HG03521 (cell line): ENCODE results near the gene WNT5A.
"Not testable (repeated sequence)": the region's sequence is repeated elsewhere in the genome, so short reads cannot be mapped to it uniquely, and the experiment has no call there.

Experiments used
- ATAC-seq: cut with Tn5 transposase; IDR thresholded peaks from one replicate; pipeline ENCODE4 v1.9.1; 2021; ENCODE audit warnings: mild to moderate bottlenecking, moderate library complexity; ENCODE audit not compliant: unreplicated experiment

WNT5A gene

DNA sequence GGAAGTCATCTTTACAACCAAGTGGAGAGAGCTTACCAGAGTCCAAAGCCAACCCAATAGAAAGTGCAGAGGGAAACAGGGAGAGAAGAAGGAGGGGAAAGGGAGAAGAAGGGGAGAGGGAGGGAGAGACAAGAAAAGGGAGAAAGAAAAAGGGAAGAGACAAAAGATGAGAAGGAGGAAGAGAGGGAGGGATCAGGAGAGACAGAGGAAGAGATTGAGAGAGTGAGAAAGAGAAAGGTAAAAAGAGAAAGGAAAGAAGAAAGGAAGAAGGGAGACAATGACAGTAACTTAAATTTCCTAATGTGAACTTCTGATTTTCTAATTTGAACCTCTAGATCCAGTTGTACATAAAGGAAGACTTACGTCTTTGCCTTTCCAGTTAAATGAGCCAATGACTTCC, 20.7 kb upstream of the WNT5A start:
- no peak for ATAC-seq

DNA sequence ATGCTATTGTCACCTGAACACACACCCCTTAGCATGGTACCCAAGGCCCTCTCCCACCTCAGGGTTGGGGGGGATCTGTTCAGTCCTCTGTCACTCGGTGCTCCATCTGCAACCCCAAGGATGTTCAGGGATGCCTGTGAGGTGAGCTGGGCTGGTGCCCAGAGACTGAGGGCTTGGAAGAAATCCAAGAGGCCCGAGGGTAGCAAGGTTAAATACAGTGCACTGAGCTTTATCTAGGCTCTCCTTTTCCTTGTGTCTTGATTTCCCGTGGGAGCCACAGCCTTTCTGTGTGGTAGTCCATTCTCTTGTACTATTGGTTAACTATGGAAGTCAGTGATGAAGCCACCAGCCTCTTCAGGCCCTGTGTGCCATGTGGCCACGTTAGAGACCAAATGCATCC, 18.7 kb upstream of the WNT5A start:
- ATAC-seq = no peak

DNA sequence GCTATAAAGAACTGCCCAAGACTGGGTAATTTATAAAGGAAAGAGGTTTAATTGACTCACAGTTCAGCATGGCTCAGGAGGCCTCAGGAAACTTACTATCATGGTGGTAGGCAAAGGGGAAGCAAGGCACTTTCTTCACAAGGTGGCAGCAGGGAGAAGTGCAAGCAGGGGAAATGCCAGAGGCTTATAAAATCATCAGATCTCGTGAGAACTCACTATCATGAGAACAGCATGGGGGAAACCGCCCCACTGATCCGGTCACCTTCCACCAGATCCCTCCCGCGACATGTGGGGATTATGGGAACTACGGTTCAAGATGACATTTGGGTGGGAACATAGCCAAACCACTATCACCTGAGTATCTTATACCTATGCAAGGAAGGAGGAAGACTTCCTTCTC, 18.0 kb upstream of the WNT5A start:
- ATAC-seq = not testable (repeated sequence)

DNA sequence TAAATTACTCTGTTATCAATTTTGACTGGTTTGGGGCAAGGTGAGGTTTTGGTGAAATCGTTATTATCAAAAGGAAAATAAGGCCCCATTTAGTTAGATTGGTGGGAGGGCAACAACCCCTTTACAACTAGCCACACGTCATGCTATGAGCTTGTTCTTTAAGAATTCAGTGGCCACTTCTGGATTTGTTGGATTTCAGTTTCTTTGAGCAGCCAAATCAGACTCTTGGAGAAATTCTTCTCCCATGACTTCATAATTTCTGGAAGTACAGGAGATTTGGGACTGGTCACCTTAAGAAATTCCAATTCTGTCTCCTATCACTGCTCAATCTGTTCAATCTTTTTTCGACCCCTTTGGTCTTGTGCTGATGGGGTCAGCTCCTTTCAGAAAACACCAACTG, 14.8 kb upstream of the WNT5A start:
- no peak for ATAC-seq

DNA sequence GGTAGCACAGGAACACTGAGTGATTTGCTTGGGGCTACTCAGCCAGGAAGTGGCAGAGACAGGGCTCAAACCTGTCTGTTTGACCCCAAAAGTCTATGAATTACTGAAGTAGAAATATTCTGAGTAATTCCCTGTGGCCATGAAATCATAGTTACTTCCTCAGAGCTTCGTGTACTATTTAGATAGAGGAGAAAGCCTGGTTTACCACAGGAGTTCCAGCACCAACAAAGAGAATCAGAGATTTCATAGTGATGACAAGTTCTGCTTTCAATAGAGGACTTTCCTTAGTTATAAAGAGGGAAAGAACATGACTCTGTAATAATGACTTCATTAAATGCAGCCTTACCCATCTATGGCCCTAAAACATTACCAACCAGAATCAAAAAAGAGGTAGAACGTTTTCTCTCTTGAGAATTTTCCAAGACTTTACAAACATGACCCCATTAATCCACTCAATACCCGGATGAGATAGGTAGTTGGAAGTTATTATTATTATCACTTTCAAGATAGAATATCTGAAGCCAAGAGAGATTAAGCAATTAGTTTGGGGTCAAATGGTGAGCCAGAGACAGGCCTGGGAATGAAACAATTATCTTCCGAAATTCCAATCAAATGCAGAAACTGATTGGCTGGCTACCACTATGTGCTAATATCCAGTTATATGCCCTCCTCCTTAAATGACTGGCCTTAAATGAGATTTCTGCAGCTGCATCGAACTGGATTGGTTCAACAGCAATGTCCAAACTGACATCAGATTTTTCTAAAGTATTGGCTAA, 13.6 kb upstream of the WNT5A start:
- no peak for ATAC-seq

DNA sequence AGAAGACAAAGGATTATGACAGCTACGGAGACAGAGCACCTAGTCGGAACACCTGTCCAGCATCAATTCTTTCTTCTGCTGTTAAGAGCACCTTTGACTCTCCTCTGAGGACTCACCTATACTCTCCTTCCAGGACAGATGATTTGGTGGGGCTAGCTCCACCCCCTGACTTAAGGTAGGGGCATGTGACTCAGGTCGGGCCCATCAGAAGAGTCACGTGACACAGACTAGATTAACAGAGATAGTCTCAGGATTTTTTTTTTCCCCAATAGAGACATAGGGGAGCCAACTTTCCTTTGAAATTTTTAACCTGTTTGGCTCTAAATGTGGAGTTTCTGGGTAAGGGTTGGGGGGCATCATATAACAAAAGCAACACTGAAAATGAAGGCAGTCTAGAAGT, 11.4 kb upstream of the WNT5A start:
- no peak for ATAC-seq

DNA sequence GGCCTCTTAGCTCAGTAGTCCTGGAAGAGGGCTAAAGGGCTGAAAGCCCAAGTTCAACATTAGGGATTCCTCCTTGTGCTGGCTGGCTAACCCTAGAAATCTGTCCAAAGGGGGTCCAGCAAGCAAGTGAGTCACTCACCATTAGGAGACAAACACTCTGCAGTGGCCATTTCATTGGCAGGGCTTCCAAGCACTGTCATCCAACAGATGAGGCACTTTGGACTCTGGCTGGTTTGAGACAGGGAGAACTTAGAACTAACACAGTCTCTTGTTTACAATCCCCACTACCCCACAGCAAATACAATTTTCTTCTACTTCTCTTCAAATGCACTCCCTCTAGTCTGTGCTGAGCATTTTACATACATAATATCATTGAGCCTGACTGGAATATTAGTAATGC, 10.1 kb upstream of the WNT5A start:
- no peak for ATAC-seq

DNA sequence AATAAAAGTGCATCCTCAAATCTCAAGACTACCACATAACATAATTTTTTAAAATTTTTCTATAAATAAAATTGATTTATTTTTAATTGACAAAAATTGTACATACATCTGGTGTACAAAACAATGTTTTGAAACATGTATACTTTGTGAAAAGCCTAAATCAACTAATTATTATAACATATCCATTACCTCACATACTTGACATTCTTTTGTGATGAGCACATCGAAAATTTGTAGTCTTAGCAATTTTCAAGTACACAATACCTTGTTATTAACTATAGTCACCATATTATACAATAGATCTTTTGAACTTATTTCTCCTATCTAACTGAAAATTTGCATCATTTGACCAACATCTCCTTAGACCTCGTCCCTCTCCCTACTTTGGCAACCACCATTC, 7.9 kb upstream of the WNT5A start:
- no peak for ATAC-seq

DNA sequence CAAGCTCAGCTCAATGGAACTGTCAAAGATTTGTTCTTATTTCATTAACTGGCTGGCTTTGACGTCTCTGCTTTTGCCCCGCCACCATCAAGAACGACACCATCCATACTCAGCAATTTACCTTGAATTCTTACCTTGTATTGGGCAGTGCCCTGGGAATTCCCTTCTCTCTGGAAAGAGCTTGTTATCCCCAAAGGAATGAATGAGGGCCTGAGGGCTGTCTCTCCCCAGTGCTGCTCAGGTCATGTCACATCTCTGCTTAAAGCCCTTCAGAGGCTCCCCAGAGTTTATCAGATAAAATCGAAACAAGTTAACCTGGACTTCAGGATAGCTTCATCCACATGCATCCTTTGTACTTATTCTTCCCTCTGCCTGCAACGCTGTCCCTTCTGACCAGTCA, 5.9 kb upstream of the WNT5A start:
- no peak for ATAC-seq

DNA sequence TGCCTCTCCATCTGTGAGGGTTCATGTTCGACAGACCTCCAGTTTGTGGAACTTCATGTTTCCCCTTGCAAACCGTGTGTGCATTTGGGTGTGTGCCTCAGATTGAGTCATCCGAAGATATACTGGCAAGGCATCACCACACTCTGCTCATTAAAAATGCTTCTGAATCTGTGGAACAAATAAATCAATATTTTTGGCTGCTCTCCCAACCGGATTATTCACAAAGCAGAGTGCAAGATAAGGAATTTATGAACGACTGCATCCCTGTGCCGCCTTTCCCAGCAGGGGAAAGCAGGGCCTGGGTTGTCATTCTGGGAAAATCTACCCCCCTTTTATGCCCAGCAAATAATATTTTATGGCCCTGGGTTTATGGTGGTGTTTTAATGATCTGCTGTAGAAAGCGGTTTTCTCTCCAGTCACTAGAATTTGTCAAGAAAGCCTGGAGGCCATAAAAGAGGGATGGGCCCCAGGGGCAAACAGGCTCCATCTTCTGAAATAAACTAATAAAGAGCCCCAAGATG, 4.2 kb upstream of the WNT5A start:
- ATAC-seq = no peak

DNA sequence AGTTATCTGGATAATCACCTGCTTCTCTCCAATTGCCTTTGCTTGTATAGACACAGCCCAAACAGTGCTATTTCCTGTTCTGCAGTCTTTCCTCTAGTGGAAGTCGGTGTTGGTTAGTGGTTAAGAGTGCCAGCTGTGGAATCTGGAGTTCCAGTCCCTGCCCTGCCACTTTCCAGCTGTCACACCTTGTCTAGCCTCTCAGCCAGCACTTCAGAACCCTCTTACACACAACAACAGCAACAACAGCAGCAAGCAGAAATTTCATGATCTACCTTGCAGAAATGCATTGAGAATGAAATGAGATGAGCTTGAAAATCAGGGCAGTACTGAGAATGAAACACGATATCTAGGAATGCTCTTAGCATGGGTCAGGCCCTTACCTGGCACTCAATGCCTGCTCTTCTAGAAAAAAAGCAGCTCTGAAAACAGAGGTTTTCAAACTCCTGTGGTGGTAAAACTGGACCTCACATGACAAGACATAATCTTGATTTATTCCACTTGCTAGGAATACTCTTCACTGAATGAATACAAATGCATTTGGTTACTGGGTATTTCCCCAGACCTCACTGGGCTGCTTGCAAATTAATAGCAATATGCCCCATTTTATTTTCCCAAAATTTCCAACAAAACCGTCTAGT, 3.3 kb upstream of the WNT5A start:
- ATAC-seq = no peak

DNA sequence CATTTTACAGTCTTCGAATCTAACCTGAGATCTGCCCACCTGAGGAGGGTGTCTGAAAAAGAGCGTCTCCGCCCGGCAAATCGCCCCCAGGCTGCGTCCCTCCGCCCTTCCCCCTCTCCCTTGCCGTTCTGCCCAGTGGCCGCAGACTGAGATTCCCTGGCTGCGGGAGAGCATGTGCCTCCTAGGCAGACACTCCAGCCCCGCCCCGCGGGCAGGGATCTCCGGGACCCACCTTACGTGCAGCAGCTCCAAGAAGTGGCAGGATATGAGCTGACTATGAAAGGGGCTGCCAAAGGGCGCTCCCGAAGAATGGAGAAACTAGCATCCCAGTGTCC, 2.7 kb upstream of the WNT5A start:
- no peak for ATAC-seq

DNA sequence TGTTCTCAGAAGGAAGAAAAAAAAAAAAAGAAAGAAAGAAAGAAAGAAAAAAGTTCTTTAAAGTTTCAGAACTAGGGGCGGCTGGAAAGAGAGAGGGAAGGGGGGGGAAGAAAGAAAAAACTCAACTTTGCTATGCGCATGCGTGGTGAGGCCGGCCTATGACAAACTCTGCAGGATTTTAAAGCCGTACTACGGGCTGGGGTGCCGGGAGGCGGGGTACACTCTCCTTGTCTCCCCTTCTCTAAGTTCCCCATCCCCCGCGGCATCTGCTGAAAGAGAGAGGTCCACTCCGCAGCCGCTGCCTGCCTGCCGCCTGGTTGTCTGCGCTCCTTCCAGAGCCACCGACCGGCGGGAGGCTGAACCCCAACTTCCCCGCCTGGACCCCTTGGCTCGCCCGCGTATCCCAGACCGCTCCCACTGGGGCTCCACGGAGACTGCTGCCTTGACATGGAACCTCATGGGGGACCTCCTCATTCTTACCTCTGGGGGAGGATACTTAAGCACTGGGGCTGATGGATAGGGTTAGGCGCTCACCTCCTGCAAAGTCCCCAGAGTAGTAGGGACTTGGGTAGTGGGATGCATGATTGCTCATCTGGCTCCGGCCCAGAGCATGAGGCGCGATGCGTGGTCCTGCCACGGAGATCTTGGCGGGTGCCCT, 1.4 kb upstream of the WNT5A start:
- ATAC-seq = no peak

DNA sequence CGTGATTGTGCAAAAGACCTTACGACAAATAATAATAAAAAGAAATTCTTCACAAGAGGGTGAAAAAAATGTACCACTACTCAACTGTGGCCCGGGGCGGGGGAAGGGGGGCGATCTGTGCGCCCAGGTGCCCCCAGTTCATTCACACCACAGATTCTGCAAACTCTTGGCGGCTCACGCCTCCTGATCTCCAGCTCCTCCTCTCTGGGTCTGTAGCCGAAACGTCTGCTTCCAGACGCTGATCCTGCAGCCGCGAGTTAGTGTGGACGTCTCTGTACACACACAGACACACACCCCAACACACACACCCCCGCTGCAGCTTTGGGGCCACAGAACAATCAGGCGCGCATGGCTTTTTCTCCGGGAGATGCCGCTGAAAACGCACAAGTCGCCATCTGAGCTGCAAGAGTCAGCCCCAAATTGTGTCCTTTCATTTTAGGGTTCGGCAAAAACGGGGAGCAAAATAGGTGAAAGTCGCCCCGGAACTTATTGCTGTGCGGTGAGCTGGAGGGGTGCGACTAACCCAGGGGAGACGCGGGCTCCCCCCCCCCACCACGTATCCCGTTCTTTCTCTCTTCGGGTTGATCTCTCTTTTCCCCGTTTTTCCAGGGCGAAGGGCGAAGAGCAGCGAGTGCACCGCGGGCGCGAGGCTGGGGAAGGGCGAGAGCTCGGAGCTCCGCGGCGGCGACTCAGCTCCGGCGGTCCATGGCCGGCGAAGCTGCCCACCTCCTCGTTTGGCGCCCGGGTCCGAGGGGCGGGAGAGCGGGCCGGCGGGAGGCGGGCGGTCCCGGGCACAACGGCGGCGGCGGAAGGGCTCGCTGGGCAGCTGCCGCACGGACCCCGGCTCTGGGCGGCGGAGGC, 505 bp upstream of the WNT5A start:
- ATAC-seq = no peak

DNA sequence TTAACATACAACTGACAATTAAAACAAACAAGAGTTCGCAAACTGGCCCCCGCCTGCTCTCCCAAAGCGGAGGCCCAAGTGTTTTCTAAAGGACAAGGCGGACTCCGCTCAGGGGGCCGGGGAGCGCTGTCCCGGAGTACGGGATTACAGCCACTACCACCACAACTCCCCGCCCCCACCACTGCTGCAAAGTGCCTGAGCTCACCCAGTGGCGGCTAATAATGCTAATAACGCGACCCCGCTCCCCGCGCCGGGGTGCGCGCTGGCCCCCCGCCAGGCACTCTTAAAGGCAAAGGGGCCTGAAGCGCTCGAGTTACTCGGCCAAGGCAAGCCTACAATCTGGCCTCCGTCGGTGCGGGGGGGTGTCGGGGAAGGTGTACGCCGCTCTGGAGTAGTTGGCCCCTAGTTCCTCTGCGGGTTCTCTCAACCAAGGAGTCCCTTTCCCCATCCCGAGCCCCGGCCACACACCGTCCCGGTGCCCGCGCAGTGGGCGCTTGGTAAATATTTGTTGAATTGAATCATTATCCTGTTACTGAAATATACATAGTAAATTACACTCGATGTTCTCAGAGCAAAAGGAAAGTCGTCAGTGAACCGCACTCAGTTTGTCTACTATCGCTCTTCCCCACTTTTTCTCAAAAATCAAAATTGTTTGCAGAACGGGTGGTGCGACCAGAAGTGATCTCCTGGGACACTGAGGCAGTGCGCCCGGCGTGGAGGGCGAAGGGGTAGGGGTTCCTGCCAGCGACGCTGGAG, 827 bp downstream of the WNT5A start:
- ATAC-seq = no peak

DNA sequence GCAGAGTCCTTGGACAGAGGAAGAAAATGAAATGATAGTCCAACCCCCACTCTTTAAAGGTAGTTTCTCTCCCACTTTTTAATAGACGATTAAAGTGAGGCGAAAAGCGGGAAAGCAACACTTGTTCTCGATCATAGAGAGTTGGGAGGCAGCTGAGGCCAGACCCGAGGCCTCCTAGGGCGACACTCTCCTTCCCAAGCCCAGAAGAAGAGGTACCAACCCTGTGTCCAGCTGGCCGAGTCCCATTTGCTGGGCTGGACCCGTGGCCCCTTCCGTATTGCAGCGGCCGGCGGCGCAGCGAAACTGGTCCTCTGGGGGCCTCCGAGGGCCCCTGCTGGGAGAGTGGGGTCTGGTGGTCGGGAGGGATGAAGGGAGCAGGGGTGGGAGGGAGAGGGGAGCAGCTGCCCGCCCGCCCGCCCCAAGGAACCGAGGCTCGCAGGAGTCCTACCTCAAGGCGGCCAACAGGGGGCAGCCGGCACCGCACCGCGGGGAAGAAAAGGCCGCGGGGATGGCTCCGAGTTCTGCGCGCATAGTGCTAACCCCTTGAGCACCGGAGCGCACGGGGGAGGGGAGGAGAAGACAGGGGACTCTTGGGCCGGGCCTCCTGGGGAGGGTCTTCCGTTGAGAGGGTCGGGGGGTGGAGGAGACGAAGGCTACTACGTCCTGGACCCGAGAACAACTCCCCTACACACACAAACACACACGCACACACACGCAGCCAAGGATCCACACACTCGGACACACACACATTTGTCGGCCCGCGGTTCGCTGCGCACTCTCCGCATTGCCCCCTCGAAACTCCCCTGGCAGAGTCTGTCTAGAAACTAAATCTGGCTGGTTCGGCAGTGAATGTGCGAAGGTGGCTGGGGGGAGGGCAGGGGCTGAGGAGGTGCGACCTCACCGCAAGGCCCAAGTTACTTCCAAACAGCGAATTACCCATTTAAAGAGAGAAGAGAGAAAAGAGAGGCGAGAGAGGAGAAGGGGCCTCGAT, 2.0 kb downstream of the WNT5A start:
- ATAC-seq = peak; percentile 69

DNA sequence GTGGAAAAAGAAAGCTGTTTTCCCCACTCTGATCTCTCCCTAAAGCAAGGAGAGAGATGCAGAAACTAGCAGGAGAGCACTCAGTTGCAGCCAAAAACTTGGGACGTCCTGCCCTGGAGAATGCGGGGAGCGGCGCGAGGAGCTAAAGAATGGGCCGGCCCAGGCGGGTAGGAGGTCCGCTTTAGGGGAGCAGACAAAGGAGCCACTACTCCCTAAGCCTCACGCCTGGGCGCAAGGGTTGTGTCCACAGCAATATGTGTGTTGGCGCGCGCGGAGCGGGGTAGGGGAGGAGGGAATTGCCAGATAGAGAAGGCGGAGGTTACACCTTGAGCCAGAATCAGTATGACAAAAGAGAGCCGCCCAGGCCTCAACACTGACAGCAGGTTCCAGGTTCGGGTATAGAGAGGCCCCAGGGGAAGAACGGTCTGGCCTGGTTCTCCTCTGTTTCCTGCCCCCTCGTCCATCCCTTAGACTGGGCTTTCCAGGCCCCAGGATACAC, 2.9 kb downstream of the WNT5A start:
- no peak for ATAC-seq

DNA sequence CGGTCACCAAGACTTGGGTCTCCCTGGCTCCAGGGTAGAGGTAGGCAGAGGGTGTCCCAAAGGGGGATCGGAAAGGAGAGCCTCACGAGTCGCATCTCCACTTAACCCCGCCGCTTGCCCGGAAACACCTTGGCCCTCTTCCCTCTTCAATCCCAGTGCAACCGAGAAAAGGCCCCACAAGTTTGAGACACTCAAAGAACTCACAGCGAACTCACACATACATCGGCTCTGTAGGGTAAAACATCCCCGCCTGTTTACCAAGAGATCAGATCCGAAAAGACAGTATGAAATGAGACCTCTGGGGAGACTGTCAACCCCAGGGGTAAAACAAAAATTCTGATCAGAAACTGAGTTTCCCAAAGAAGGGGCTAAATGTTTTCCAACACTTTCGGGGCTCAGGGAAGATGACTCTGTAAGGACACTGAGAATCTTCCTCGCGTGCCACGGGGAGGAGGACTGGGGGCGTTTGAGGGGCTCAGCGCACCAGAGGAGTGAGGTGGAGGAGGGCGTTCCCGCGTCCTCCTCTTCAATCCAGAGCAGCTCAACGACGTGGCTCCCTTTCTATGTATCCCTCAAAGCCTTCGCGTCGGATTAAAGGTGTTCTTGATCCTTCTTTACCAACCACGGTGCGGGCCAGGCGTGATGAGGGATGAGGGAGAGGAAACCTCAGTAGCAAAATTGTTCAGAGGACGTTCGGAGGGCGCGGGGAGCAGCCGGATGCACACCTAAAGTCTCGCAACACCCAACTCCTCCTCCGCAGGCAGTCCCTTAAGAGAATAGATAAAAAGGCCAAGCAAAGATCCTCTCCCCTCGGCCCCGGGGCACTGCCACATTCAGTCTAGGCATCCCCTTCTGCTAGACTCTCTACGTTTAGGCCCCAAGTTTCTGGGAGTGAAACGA, 3.7 kb downstream of the WNT5A start:
- no peak for ATAC-seq
